WTC11 (cell line): Measurements from ENCODE around the gene ZNF248. TPM values are rescaled to one million over a fixed set of nuclear protein-coding genes. Genes with fewer than 3 reads are reported as not detected.

Experiments
- ATAC-seq: fragments of 200-7000 bp; cut with Tn5 transposase; 2 replicates; pipeline ENCODE4 v1.10.0; 2021; ENCODE audit warnings: mild to moderate bottlenecking, moderate library complexity
- Bru-seq: library from RNA; stranded (reverse); fragments of 400-500 nt; gene quantifications from one replicate; lab custom pipeline; 2021; lab: Mats Ljungman, UMichigan
- CTCF ChIA-PET: fragments of 300-600 bp; sonication (Branson Sonifier 250); formaldehyde crosslinking; loops from one replicate; lab custom pipeline; 2021; ENCODE audit warnings: antibody characterized with exemption; lab: Charles Lee
- POLR2A ChIA-PET: fragments of 350-600 bp; sonication (Branson Sonifier 250); formaldehyde crosslinking; loops from one replicate; lab custom pipeline; 2021; ENCODE audit warnings: antibody characterized with exemption; lab: Charles Lee
- DNase-seq: peaks from one replicate; pipeline ENCODE4 v3.0.0; 2021; ENCODE audit warnings: low spot score
- H3K27ac Mint-ChIP-seq: 2 replicates; pipeline ENCODE4 v1.8.0; 2021; ENCODE audit warnings: mixed read lengths
- H3K27me3 Mint-ChIP-seq: 2 replicates; pipeline ENCODE4 v1.8.0; 2021; ENCODE audit warnings: low read depth, mild to moderate bottlenecking, moderate library complexity, mixed read lengths
- H3K36me3 Mint-ChIP-seq: 2 replicates; pipeline ENCODE4 v1.8.0; 2021; ENCODE audit warnings: mixed read lengths
- H3K4me1 Mint-ChIP-seq: 2 replicates; pipeline ENCODE4 v1.8.0; 2022; ENCODE audit warnings: mixed read lengths
- H3K4me3 Mint-ChIP-seq: 2 replicates; pipeline ENCODE4 v1.8.0; 2021; ENCODE audit warnings: mild to moderate bottlenecking, moderate library complexity, mixed read lengths
- H3K9me3 Mint-ChIP-seq: 2 replicates; pipeline ENCODE4 v1.8.0; 2021; ENCODE audit warnings: mixed read lengths
- AFF4 ChIP-seq: sonication (generic); formaldehyde crosslinking; IDR thresholded peaks from 2 replicates; pipeline ENCODE4 v1.8.1; 2023; ENCODE audit warnings: mild to moderate bottlenecking, missing genetic modification reagents, borderline replicate concordance
- CREB1 ChIP-seq: sonication (generic); formaldehyde crosslinking; IDR thresholded peaks from 2 replicates; pipeline ENCODE4 v1.8.0; 2023; ENCODE audit warnings: mild to moderate bottlenecking, missing genetic modification reagents
- ELF4 ChIP-seq: sonication (generic); formaldehyde crosslinking; IDR thresholded peaks from 2 replicates; pipeline ENCODE4 v1.8.1; 2022; ENCODE audit warnings: low read depth, mild to moderate bottlenecking, moderate library complexity, missing genetic modification reagents
- FOXK1 ChIP-seq: sonication (generic); formaldehyde crosslinking; IDR thresholded peaks from 2 replicates; pipeline ENCODE4 v1.8.0; 2022; ENCODE audit warnings: mild to moderate bottlenecking, moderate library complexity, missing genetic modification reagents
- GABPB1 ChIP-seq: sonication (generic); formaldehyde crosslinking; IDR thresholded peaks from 2 replicates; pipeline ENCODE4 v1.8.1; 2023; ENCODE audit warnings: mild to moderate bottlenecking, missing genetic modification reagents
- KAT7 ChIP-seq: sonication (generic); formaldehyde crosslinking; IDR thresholded peaks from 2 replicates; pipeline ENCODE4 v1.8.1; 2023; ENCODE audit warnings: missing genetic modification reagents, mild to moderate bottlenecking, borderline replicate concordance
- NR1H2 ChIP-seq: sonication (generic); formaldehyde crosslinking; IDR thresholded peaks from 2 replicates; pipeline ENCODE4 v1.9.0; 2021; ENCODE audit warnings: mild to moderate bottlenecking, moderate library complexity, missing genetic modification reagents
- OVOL2 ChIP-seq: fragments of 250-450 bp; sonication (Bioruptor Pico); IDR thresholded peaks from 2 replicates; pipeline ENCODE4 v1.9.0; 2021; ENCODE audit warnings: mild to moderate bottlenecking, borderline replicate concordance
- RORB ChIP-seq: fragments of 250-450 bp; sonication (Bioruptor Pico); IDR thresholded peaks from 2 replicates; pipeline ENCODE4 v1.9.0; 2021; ENCODE audit warnings: mild to moderate bottlenecking
- SOX15 ChIP-seq: fragments of 250-450 bp; sonication (Bioruptor Pico); IDR thresholded peaks from 2 replicates; pipeline ENCODE4 v1.9.0; 2021; ENCODE audit warnings: mild to moderate bottlenecking
- TEAD4 ChIP-seq: sonication (generic); formaldehyde crosslinking; IDR thresholded peaks from 2 replicates; pipeline ENCODE4 v1.8.0; 2022; ENCODE audit warnings: mild to moderate bottlenecking, missing genetic modification reagents
- ZBTB21 ChIP-seq: sonication (generic); formaldehyde crosslinking; IDR thresholded peaks from 2 replicates; pipeline ENCODE4 v1.8.1; 2023; ENCODE audit warnings: mild to moderate bottlenecking, missing genetic modification reagents, borderline replicate concordance
- ZNF232 ChIP-seq: sonication (generic); formaldehyde crosslinking; IDR thresholded peaks from 2 replicates; pipeline ENCODE4 v1.8.0; 2022; ENCODE audit warnings: mild to moderate bottlenecking, missing genetic modification reagents
- ZNF281 ChIP-seq: sonication (generic); formaldehyde crosslinking; IDR thresholded peaks from 2 replicates; pipeline ENCODE4 v1.8.0; 2023; ENCODE audit warnings: mild to moderate bottlenecking, missing genetic modification reagents
- ZNF423 ChIP-seq: fragments of 250-450 bp; sonication (Bioruptor Pico); IDR thresholded peaks from 2 replicates; pipeline ENCODE4 v2.1.2; 2022; ENCODE audit warnings: mild to moderate bottlenecking, moderate library complexity
- long read RNA-seq, 3 experiments: library from RNA in 1 of 3; library from capped mRNA in 1 of 3; library from polyadenylated mRNA in 1 of 3; unstranded in 2 of 3; stranded (forward) in 1 of 3; transcript quantifications; one replicate each; pipeline ENCODE4 v2.0.0, GENCODE V29; 2021
- total RNA-seq: library from RNA; stranded (reverse); gene quantifications from 3 replicates; pipeline ENCODE4 v1.2.3, GENCODE V29; 2021
- TF ChIP-seq, protein P1 (sequence below): fragments of 250-450 bp; sonication (Bioruptor Pico); IDR thresholded peaks from 2 replicates; pipeline ENCODE4 v1.9.0; 2021; ENCODE audit warnings: mild to moderate bottlenecking

ZNF248 gene
- total RNA-seq = 1.9 to 2.6 TPM (median 2.3 TPM) in 3 replicates
- percentile 48 among the genes with signal in this experiment for Bru-seq, nascent RNA
- long read RNA-seq, experiment 1, full-length matches to known transcripts = 5 of 9 reads
- long read RNA-seq, experiment 1, partial matches to known transcripts = 2 of 9 reads
- long read RNA-seq, experiment 1, other reads (novel, unspliced or antisense) = 2 of 9 reads
- long read RNA-seq, experiment 2, full-length matches to known transcripts = 1 of 2 reads
- long read RNA-seq, experiment 2, partial matches to known transcripts = 0 of 2 reads
- long read RNA-seq, experiment 2, other reads (novel, unspliced or antisense) = 1 of 2 reads
- long read RNA-seq, experiment 3, partial matches to known transcripts = 0 of 5 reads
- long read RNA-seq, experiment 3, other reads (novel, unspliced or antisense) = 4 of 5 reads

DNA sequence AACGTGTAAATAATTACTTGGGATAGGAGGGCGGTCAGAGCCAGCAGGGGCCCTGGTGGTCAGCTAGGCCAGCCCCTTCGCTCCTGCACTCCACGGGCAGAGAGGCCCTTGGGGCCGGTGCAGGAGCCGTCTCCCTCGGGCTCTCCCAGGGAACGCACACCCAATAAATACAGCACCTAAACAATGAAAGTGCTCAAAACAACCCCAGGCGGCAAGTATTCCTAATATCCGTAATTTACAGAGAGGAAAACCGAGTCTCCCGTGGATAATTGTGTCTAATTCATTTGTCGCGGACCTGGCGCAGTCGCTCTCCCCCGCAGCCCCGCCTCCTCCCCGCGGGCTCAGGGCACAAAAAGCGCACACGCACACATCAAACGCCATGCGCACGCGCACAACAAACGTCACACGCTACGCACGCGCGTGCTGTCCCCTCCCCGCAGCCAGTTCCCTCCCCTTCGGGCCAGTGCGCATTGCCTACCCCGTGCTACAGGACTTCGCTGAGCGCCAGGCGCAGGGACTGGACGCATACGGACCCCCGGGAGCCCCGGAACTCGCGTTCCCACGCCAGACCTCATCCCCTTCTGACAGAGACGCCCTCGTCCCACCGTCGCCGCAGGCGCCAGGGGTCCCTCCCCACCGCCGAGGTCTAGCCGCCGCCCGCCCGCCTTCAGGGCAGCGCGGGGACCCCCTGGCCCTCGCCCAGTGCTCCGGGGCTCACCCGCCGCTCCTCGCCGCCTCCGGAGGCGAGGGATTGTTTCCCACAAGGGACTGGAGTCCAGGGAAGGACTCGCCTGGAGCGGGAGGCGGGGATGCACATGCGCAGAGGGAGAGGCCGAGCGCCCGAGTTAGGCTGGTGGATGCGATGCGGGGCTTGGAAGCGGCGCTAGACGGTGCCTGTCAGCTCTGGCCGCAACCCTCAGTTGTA is at the start of gene ZNF248:
Gene ZNF248 (minus strand): TSS at position 324 of the 925 bp plus-strand sequence. CDS start 1,300 bp downstream, outside the sequence.
- Mint-ChIP-seq H3K27me3 (peaks cover 19% of the 10 kb centered on the region), H3K4me1 (0 out of 2 replicates have a peak, but pooled peaks cover 2% of the 10 kb centered on the region), H3K36me3 (peaks cover 63% of the 10 kb centered on the region), H3K9me3 (peaks cover 73% of the 10 kb centered on the region), H3K4me3 (peak within 1 kb of the TSS; percentile 72), H3K27ac (no peak within 1 kb of the TSS)
- POLR2A ChIA-PET = no interaction called here
- TF ChIP-seq KAT7 (CRISPR knock-in tag) = no peak
- TF ChIP-seq GABPB1 (CRISPR knock-in tag) = peak; percentile 70
- no peak for TF ChIP-seq ZNF281 (CRISPR knock-in tag)
- peak; percentile 55 for DNase-seq
- peak; percentile 91 for ATAC-seq
- CTCF ChIA-PET = no interaction called here

GRCh38 chr10:37906382-37906781 is 49.0 kb upstream of the ZNF248 start:
- ATAC-seq = no peak
- POLR2A ChIA-PET = no interaction called here

GRCh38 chr10:37896436-37896835 is 39.0 kb upstream of the ZNF248 start:
- H3K27me3 Mint-ChIP-seq = no peaks in the 10 kb centered on the region; the same call in 1 of the 2 replicates
- H3K9me3 Mint-ChIP-seq = peaks cover 46% of the 10 kb centered on the region
- TF ChIP-seq RORB (CRISPR knock-in tag) = no peak
- no peak for TF ChIP-seq NR1H2 (CRISPR knock-in tag)
- TF ChIP-seq TEAD4 (CRISPR knock-in tag) = no peak
- TF ChIP-seq, protein P1, sequence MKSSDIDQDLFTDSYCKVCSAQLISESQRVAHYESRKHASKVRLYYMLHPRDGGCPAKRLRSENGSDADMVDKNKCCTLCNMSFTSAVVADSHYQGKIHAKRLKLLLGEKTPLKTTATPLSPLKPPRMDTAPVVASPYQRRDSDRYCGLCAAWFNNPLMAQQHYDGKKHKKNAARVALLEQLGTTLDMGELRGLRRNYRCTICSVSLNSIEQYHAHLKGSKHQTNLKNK (CRISPR knock-in tag) = no peak
- no peak for TF ChIP-seq ZNF423 (CRISPR knock-in tag)
- no peak for TF ChIP-seq FOXK1 (CRISPR knock-in tag)
- no peak for TF ChIP-seq ELF4 (CRISPR knock-in tag)
- TF ChIP-seq, all 79 proteins: peak for 0
- Mint-ChIP-seq H3K27ac (no peak overlapping the region), H3K4me1 (no peaks in the 10 kb centered on the region), H3K4me3 (no peak overlapping the region), H3K36me3 (peaks cover 44% of the 10 kb centered on the region)
- ChIA-PET POLR2A (no interaction called here), CTCF (no interaction called here)
- no peak for ATAC-seq
- no peak for DNase-seq

More at GRCh38 chr10:37906382-37906781, 49.0 kb upstream of the ZNF248 start:
- no peak for DNase-seq
- Mint-ChIP-seq H3K27me3 (peaks cover 5% of the 10 kb centered on the region; the same call in 1 of the 2 replicates), H3K36me3 (peaks cover 46% of the 10 kb centered on the region), H3K27ac (no peak overlapping the region), H3K4me1 (no peaks in the 10 kb centered on the region), H3K9me3 (peaks cover 57% of the 10 kb centered on the region), H3K4me3 (no peak overlapping the region)
- CTCF ChIA-PET = no interaction called here
- TF ChIP-seq RORB (CRISPR knock-in tag) (no peak), CREB1 (CRISPR knock-in tag) (no peak), ZNF232 (no peak), OVOL2 (CRISPR knock-in tag) (no peak), ZBTB21 (no peak), SOX15 (no peak), AFF4 (no peak)
